Astrocyte (in vitro differentiated cells and primary cell): ENCODE measurements around the gene DGKI. TPM values are rescaled to one million over a fixed set of nuclear protein-coding genes. Genes with fewer than 3 reads are reported as not detected.
A peak's percentile ranks its signal among the peaks of the same experiment; 100 is the strongest.

Source experiments
- DNase-seq: peaks from one replicate; pipeline ENCODE4 v3.0.0-alpha.2; 2010; ENCODE audit warnings: low read depth
- FAIRE-seq: peaks from 2 replicates; lab custom pipeline; 2011; peaks lifted over from hg19 to GRCh38; lab: Jason Lieb, UNC
- H2AFZ ChIP-seq: 2 replicates; pipeline ENCODE4 v1.6.0; 2012; ENCODE audit warnings: low read depth, low read length, inconsistent platforms
- H3K27ac ChIP-seq: 2 replicates; pipeline ENCODE4 v1.5.1; 2011; ENCODE audit warnings: low read depth, low read length, inconsistent platforms
- H3K27me3 ChIP-seq: 2 replicates; pipeline ENCODE4 v1.6.0; 2011; ENCODE audit warnings: low read length, inconsistent platforms; ENCODE audit not compliant: insufficient read depth
- H3K36me3 ChIP-seq: 2 replicates; pipeline ENCODE4 v1.5.1; 2011; ENCODE audit warnings: low read length, inconsistent platforms; ENCODE audit not compliant: insufficient read depth
- H3K4me1 ChIP-seq: 2 replicates; pipeline ENCODE4 v1.5.1; 2011; ENCODE audit warnings: low read length, inconsistent platforms; ENCODE audit not compliant: insufficient read depth
- H3K4me2 ChIP-seq: 2 replicates; pipeline ENCODE4 v1.6.0; 2012; ENCODE audit warnings: low read length, inconsistent platforms
- H3K4me3 ChIP-seq: 2 replicates; pipeline ENCODE4 v1.5.1; 2011; ENCODE audit warnings: low read depth, mild to moderate bottlenecking, low read length, inconsistent platforms; ENCODE audit not compliant: insufficient read depth
- H3K79me2 ChIP-seq: 2 replicates; pipeline ENCODE4 v1.6.0; 2012; ENCODE audit warnings: mild to moderate bottlenecking, low read length, inconsistent platforms; ENCODE audit not compliant: insufficient read depth
- H3K9ac ChIP-seq: 2 replicates; pipeline ENCODE4 v1.6.0; 2012; ENCODE audit warnings: mild to moderate bottlenecking, low read length, inconsistent platforms
- H3K9me3 ChIP-seq: 2 replicates; pipeline ENCODE4 v1.5.1; 2012; ENCODE audit warnings: low read depth, mild to moderate bottlenecking, low read length, inconsistent platforms; ENCODE audit not compliant: insufficient read depth
- H4K20me1 ChIP-seq: 2 replicates; pipeline ENCODE4 v1.6.0; 2012; ENCODE audit warnings: low read length, inconsistent platforms; ENCODE audit not compliant: insufficient read depth
- H3K27ac Mint-ChIP-seq: one replicate; pipeline ENCODE4 v1.8.0; 2021; ENCODE audit warnings: mild to moderate bottlenecking, mixed read lengths; ENCODE audit not compliant: unreplicated experiment
- H3K27me3 Mint-ChIP-seq: one replicate; pipeline ENCODE4 v1.8.0; 2021; ENCODE audit warnings: low read depth, mixed read lengths; ENCODE audit not compliant: unreplicated experiment
- H3K36me3 Mint-ChIP-seq: one replicate; pipeline ENCODE4 v1.8.0; 2021; ENCODE audit warnings: low read depth, mixed read lengths; ENCODE audit not compliant: unreplicated experiment
- H3K4me1 Mint-ChIP-seq: one replicate; pipeline ENCODE4 v1.8.0; 2021; ENCODE audit warnings: low read depth, mixed read lengths; ENCODE audit not compliant: unreplicated experiment
- H3K4me3 Mint-ChIP-seq: one replicate; pipeline ENCODE4 v1.8.0; 2021; ENCODE audit warnings: mild to moderate bottlenecking, moderate library complexity, mixed read lengths; ENCODE audit not compliant: unreplicated experiment
- H3K9me3 Mint-ChIP-seq: one replicate; pipeline ENCODE4 v1.8.0; 2021; ENCODE audit warnings: mild to moderate bottlenecking, mixed read lengths; ENCODE audit not compliant: unreplicated experiment
- CTCF ChIP-seq: IDR thresholded peaks from 2 replicates; pipeline ENCODE4 v1.5.1; 2011; ENCODE audit warnings: low read depth, mild to moderate bottlenecking, inconsistent platforms, low read length, moderate library complexity; ENCODE audit not compliant: insufficient read depth
- EZH2 ChIP-seq: IDR thresholded peaks from 2 replicates; pipeline ENCODE4 v1.6.1; 2012; ENCODE audit warnings: mild to moderate bottlenecking, low read length, inconsistent platforms; ENCODE audit not compliant: insufficient read depth
- total RNA-seq: library from RNA; stranded (reverse); gene quantifications from 2 replicates; pipeline ENCODE4 v1.2.1, GENCODE V29; 2021

DGKI gene
- total RNA-seq, 1 donor from 2014 or later: 6.3 TPM

GRCh38 chr7:137813541-137813940 lies 33.2 kb downstream of the DGKI start:
- no peaks in the 10 kb centered on the region for H3K27me3 Mint-ChIP-seq
- Histone ChIP-seq H3K79me2 (no peaks in the 10 kb centered on the region), H3K27me3 (no peaks in the 10 kb centered on the region), H3K9ac (no peak overlapping the region), H2AFZ (no peak overlapping the region), H4K20me1 (no peaks in the 10 kb centered on the region), H3K4me1 (no peaks in the 10 kb centered on the region), H3K9me3 (no peaks in the 10 kb centered on the region), H3K4me2 (no peak overlapping the region), H3K36me3 (no peaks in the 10 kb centered on the region), H3K27ac (no peak overlapping the region), H3K4me3 (no peak overlapping the region)
- peaks cover 8% of the 10 kb centered on the region for H3K4me1 Mint-ChIP-seq
- no peak for FAIRE-seq
- H3K27ac Mint-ChIP-seq: no peak overlapping the region
- no peak overlapping the region for H3K4me3 Mint-ChIP-seq
- TF ChIP-seq EZH2: no peak
- no peak for TF ChIP-seq CTCF
- no peaks in the 10 kb centered on the region for H3K9me3 Mint-ChIP-seq
- no peak for DNase-seq
- H3K36me3 Mint-ChIP-seq: peaks cover 3% of the 10 kb centered on the region

- Histone ChIP-seq H3K9me3 (no peaks in the 10 kb centered on the region), H3K9ac (no peak overlapping the region), H3K79me2 (no peaks in the 10 kb centered on the region), H3K4me3 (no peak overlapping the region), H3K27ac (no peak overlapping the region), H3K36me3 (no peaks in the 10 kb centered on the region), H4K20me1 (no peaks in the 10 kb centered on the region), H2AFZ (no peak overlapping the region), H3K4me1 (no peaks in the 10 kb centered on the region), H3K4me2 (no peak overlapping the region), H3K27me3 (no peaks in the 10 kb centered on the region)
- TF ChIP-seq CTCF (no peak), EZH2 (no peak)
- Mint-ChIP-seq H3K4me1 (peaks cover 3% of the 10 kb centered on the region), H3K36me3 (peaks cover 5% of the 10 kb centered on the region), H3K4me3 (no peak overlapping the region), H3K27ac (no peak overlapping the region), H3K9me3 (no peaks in the 10 kb centered on the region), H3K27me3 (no peaks in the 10 kb centered on the region)
- DNase-seq (no peak), FAIRE-seq (no peak)
Observed at GRCh38 chr7:137810248-137810647, 36.5 kb downstream of the DGKI start.

GRCh38 chr7:137804836-137805235 lies 41.9 kb downstream of the DGKI start:
- FAIRE-seq (no peak), DNase-seq (peak; percentile 32)
- Histone ChIP-seq H3K9ac (no peak overlapping the region), H3K79me2 (no peaks in the 10 kb centered on the region), H3K4me3 (no peak overlapping the region), H3K4me1 (no peaks in the 10 kb centered on the region), H3K9me3 (no peaks in the 10 kb centered on the region), H3K36me3 (no peaks in the 10 kb centered on the region), H3K27ac (no peak overlapping the region), H2AFZ (no peak overlapping the region), H4K20me1 (no peaks in the 10 kb centered on the region), H3K4me2 (no peak overlapping the region), H3K27me3 (no peaks in the 10 kb centered on the region)
- Mint-ChIP-seq H3K36me3 (peaks cover 5% of the 10 kb centered on the region), H3K27ac (no peak overlapping the region), H3K4me3 (no peak overlapping the region), H3K9me3 (no peaks in the 10 kb centered on the region), H3K27me3 (no peaks in the 10 kb centered on the region), H3K4me1 (peaks cover 18% of the 10 kb centered on the region)
- TF ChIP-seq EZH2 (no peak), CTCF (no peak)
